HEK293T (cell line): ENCODE measurements around the gene BBX.

ENCODE experiments used
- ARNT ChIP-seq: fragments of 450-650 bp; IDR thresholded peaks from 2 replicates; pipeline ENCODE4 v1.6.1; 2017; ENCODE audit warnings: mild to moderate bottlenecking
- BHLHE40 ChIP-seq: fragments of 450-650 bp; IDR thresholded peaks from 2 replicates; pipeline ENCODE4 v1.6.1; 2016; ENCODE audit warnings: mild to moderate bottlenecking, moderate library complexity, borderline replicate concordance
- CTBP1 ChIP-seq: fragments of 450-650 bp; IDR thresholded peaks from 2 replicates; pipeline ENCODE4 v1.6.1; 2016; ENCODE audit warnings: borderline replicate concordance
- FOXK2 ChIP-seq: fragments of 450-650 bp; IDR thresholded peaks from 2 replicates; pipeline ENCODE4 v1.6.1; 2016; ENCODE audit warnings: mild to moderate bottlenecking
- NFRKB ChIP-seq: fragments of 450-650 bp; IDR thresholded peaks from 2 replicates; pipeline ENCODE4 v1.6.1; 2016; ENCODE audit warnings: mild to moderate bottlenecking, moderate library complexity
- TARDBP ChIP-seq: fragments of 450-650 bp; IDR thresholded peaks from 2 replicates; pipeline ENCODE4 v1.6.1; 2016
- ZNF384 ChIP-seq: fragments of 450-650 bp; IDR thresholded peaks from 2 replicates; pipeline ENCODE4 v1.6.1; 2016

GRCh38 chr3:107857854-107858253 is 335.1 kb downstream of the BBX start:
- TF ChIP-seq NFRKB: no peak
- TF ChIP-seq ZNF384: no peak
- TF ChIP-seq CTBP1: no peak
- TF ChIP-seq BHLHE40: no peak
- no peak for TF ChIP-seq TARDBP
- TF ChIP-seq ARNT: no peak
- no peak for TF ChIP-seq FOXK2
